GM13976 (cell line): ENCODE data around the gene RNF157.

ENCODE experiments used
- DNase-seq: peaks from one replicate; pipeline ENCODE4 v3.0.0; 2012; ENCODE audit warnings: low spot score
- CTCF ChIP-seq: IDR thresholded peaks from 2 replicates; pipeline ENCODE4 v1.5.1; 2012; ENCODE audit warnings: borderline replicate concordance, mild to moderate bottlenecking; ENCODE audit not compliant: insufficient read depth; ENCODE audit errors: extremely low read depth, missing control alignments, control extremely low read depth
- in situ Hi-C: fragments of 300-500 bp; cut with MboI; formaldehyde crosslinking; loops from one replicate; pipeline ENCODE4 v1.12.0; 2022; ENCODE audit warnings: low sequenced_read_pairs, mixed read lengths, inconsistent platforms; ENCODE audit not compliant: unreplicated experiment

RNF157 gene

DNA sequence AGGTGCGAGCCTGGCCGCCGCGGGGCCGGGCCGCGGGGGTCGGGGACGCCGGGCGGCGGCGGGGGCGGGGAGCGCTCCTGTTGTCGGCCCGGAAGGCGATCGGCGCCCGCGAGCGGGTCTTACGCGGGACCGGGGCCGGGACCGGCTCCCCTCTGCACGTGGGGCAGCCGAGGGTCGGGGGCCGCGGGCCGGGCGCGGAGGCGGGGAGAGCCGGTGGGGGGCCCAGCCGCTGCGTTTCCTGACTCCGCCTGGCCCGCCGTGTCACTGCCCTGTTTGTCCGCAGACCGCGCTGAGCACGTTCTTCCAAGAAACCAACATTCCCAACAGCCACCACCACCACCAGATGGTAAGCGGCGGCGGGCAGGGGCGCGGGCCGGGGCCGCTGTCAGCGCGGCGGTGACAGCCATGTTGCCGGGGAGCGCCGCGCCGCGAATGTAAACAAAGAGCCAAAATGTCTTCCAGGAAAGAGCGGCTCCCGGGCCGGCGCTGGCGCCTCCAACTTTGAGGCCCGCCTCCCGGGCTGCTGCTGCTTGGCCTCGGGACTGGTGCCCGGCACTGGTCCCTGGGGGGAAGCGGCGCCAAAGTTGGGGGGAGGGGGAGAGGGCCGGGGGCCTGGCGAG lies 25.4 kb upstream of the RNF157 start:
- DNase-seq: no peak
- TF ChIP-seq CTCF: no peak
- in situ Hi-C loops: loop anchor here (5.0 kb wide), 1 partner anchor 78 kb away; no protein-coding TSS in a partner anchor

GRCh38 chr17:76264755-76265623 lies 24.7 kb upstream of the RNF157 start, which contains the start of gene UBALD2:
TSS of gene UBALD2 (plus strand) at chr17:76265348. CDS start at chr17:76265506, 158 bp downstream.
- TF ChIP-seq CTCF: no peak
- peak; percentile 94 for DNase-seq
- in situ Hi-C loops: loop anchor here (5.0 kb wide), 1 partner anchor 78 kb away; no protein-coding TSS in a partner anchor

DNA sequence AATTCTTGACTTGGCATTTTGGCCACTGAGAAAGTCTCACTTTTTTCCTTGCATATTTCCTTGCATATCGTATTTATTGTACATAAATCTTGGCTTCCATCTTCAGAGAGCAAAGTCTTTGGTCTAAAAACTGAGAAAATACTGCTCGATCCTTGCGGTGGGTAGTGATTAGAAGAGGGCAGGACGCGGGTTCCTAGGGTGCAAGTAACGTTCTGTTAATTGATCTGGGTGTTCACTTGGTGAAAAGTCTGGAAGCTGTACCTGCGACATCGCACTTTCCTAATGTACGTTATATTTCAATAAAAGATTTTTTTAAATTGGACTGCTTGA lies 24.1 kb upstream of the RNF157 start:
- TF ChIP-seq CTCF: no peak
- DNase-seq: no peak
- in situ Hi-C loops: no loop called here

DNA sequence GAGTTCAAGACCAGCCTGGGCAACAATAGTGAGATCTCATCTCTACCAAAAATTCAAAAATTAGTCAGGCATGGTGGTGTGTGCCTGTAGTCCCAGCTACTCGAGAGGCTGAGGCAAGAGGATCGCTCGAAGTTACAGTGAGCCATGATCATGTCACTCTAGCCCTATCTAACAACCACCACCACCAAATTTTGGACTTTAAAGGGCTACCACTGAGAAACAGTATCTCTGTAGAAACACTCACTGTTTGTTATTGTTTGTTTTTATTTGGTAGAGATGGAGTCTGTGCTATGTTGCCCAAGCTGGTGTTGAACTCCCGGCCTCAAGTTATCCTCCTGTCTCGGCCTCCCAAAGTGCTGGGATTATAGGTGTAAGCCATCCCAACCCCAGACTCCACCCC lies 23.6 kb upstream of the RNF157 start:
- DNase-seq: no peak
- in situ Hi-C loops: no loop called here
- no peak for TF ChIP-seq CTCF

DNA sequence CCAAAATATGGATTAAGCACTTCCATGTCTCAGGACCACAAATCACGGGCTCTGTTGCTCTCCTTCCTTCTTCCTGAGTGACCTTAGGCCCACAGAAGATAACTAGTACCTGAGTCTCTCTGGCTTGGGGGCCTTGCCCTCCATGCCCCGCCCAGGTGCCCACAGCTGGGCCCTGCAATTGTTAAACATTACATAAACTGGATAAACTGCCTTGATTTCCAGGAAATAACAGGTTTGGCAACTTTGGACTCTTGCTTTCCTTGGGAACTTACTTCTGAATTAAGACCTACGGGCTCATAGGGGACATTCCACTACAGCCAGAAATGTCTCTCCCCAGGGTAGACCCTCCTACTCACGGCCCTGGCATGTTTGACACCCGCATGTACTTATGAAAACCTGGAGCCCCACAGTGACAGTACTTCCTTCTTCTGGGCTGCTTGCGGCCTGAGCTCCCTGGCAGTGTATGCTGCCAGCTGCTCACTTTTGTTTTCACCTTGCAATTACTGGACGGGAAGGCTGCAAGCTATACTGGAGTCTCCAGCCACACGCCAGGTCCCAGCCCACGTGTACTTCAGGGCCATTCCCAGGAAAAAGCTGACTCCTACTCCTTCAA lies 22.5 kb upstream of the RNF157 start:
- DNase-seq: peak; percentile 64
- no peak for TF ChIP-seq CTCF
- in situ Hi-C loops: no loop called here

DNA sequence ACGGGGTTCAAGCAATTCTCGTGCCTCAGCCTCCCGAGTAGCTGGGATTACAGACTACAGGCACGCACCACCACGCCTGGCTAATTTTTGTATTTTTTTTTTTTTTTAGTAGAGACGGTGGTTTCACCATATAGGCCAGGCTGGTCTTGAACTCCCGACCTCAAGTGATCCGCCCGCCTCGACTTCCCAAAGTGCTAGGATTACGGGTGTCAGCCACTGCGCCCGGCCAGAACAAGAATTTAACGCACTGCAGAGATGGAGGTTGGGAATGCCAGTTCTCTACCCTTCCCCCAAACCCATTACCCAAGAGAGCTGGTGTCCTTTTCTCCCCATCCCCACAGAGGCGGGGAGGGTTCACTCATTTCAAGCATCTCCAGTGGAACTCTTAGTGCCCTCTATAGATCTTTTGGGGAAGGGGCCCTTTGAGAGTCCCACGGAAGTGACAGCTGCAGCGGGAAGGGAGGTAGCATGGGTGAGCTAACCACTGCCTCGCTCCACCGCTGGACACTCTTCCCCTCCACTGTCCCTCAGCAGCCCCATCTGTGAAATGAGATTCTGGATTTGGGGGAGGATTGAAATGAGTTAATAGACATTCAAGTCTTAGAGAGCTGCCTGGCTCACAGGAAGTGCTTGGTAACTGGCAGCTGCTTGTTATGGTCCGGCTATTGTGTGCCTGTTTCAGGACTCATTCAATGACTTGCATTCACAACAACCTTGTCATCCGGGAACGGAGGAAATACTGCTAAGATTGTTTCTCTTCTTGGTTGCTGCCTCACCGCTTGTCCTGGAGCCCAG lies 21.3 kb upstream of the RNF157 start:
- no peak for TF ChIP-seq CTCF
- in situ Hi-C loops: no loop called here
- DNase-seq: peak; percentile 48
